Adrenal gland (tissue), 12 donors: ENCODE results near the gene COBLL1. TPM values are rescaled to one million over a fixed set of nuclear protein-coding genes. Genes with fewer than 3 reads are reported as not detected.

Experiments
- DNase-seq, 7 donors: peaks; one replicate each; pipeline ENCODE4 v3.0.0-alpha.2; 2019 to 2020
- H3K27ac ChIP-seq, 5 donors: fragments of 200-600 bp; sonication (generic) in 4 of 5; 1 replicate in 3 of 5; 2 replicates in 2 of 5; pipeline versions ENCODE4 v1.5.1 to v1.8.0; 2016 to 2020; ENCODE audit warnings: mild to moderate bottlenecking in 1 of 5
- H3K27me3 ChIP-seq: fragments of 200-600 bp; 2 replicates; pipeline ENCODE4 v1.8.0; 2021
- H3K36me3 ChIP-seq, 2 donors: fragments of 200-600 bp; replicated peaks in 1 of 2; 1 replicate in 1 of 2; 2 replicates in 1 of 2; pipeline versions ENCODE4 v1.5.1 to v1.8.0; 2018 to 2022
- H3K4me1 ChIP-seq, 2 donors: fragments of 200-600 bp; replicated peaks in 1 of 2; 1 replicate in 1 of 2; 2 replicates in 1 of 2; pipeline versions ENCODE4 v1.5.1 to v1.8.0; 2018 to 2021
- H3K4me3 ChIP-seq, 4 donors: fragments of 200-600 bp; sonication (generic) in 3 of 4; one replicate each; pipeline ENCODE4 v1.5.1; 2016 to 2018
- H3K9me3 ChIP-seq, 3 donors: fragments of 200-600 bp; sonication (generic) in 1 of 3; replicated peaks in 1 of 3; 1 replicate in 2 of 3; 2 replicates in 1 of 3; pipeline versions ENCODE4 v1.5.1 to v1.8.0; 2016 to 2021
- POLR2A ChIP-seq, 2 donors: fragments of 450-650 bp; IDR thresholded peaks; one replicate each; pipeline ENCODE4 v1.6.1; 2017; ENCODE audit warnings: antibody characterized with exemption in 2 of 2, mild to moderate bottlenecking in 2 of 2, moderate library complexity in 1 of 2
- WGBS, 4 donors: extraction: QIAGEN DNeasy Blood & Tissue Kit in 2 of 4; methylation state at CpG; one replicate each; pipeline versions ENCODE4 v1.1.5 to v1.1.7; 2013 to 2017; 5-methylcytosine and 5-hydroxymethylcytosine counted together
- intact Hi-C, 2 donors: fragments of 100-400 bp; cut with DNase I; formaldehyde crosslinking; loops; one replicate each; pipeline versions ENCODE4 v1.14.1 to v1.15.0; 2022 to 2023
- polyA plus RNA-seq, 3 donors: library from polyadenylated mRNA; stranded (reverse); fragments of 200-250 nt in 2 of 3; fragments of 350-450 nt in 1 of 3; fragmentation: Illumina TruSeq in 1 of 3; extraction: RNeasy Lipid Tissue Mini Kit (QIAGEN cat#74804) in 1 of 3; gene quantifications; one replicate each; pipeline ENCODE4 v1.2.3, GENCODE V29; 2013 to 2014
- small RNA-seq, 2 donors: library from RNA; depleted of rRNA; stranded (forward); fragments of <200 nt; gene quantifications; one replicate each; pipeline ENCODE3, GENCODE V24; 2016
- total RNA-seq, 9 donors: library from RNA; depleted of rRNA in 4 of 9; stranded (reverse); fragments of >200 nt in 4 of 9; fragments of 120-200 nt in 1 of 9; fragmentation: NEBNext Ultra II Directional in 1 of 9; extraction: Animal tissue kit (Norgen Biotek cat#: 25700) in 1 of 9; gene quantifications; one replicate each; pipeline versions ENCODE4 v1.1.0 to v1.2.4, GENCODE V29; 2013 to 2023
- TF ChIP-seq, protein P1 (sequence below), 6 experiments: fragments of 450-650 bp in 4 of 6; fragments of 200-600 bp in 2 of 6; sonication (generic) in 1 of 6; IDR thresholded peaks; 1 replicate in 5 of 6; 2 replicates in 1 of 6; pipeline versions ENCODE4 v1.5.1 to v1.8.0; 2016 to 2021; ENCODE audit warnings: antibody characterized with exemption in 6 of 6, mild to moderate bottlenecking in 2 of 6, moderate library complexity in 1 of 6
- donor health status: healthy with polysubstance abuse.
- donor health status: Bipolar disorder and iron deficiency.
- donor health status: DM: yes; HTN: yes; CAD: no.
- donor health status: DM: no; HTN: no; CAD: no.
- donor health status: DM: no; HTN: no; CAD: no.
- donor health status: DM: yes; HTN: yes; CAD: no.

COBLL1 gene
- total and polyA plus RNA-seq, 12 donors: 25.8 to 365 (median 212) TPM

DNA sequence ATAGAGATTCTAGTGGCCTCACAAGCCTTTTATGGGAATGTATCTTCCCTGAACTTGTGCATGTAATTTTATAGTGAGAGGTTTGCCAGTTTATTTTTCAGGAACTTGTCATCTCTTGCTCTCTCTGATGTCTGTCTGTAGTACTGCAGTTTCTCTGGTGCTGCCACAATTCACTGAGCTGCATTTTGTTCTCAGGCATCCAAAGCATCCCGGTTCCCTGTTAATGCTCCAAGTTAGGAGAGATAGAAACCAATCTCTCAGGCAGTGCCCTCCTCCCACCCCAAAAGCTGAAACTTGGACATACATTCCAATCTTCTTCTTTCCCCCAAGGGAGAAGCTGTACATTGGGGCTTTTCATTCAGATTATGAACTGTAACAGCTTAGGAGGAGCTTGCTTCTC lies 190.3 kb downstream of the COBLL1 start:
- no peak for DNase-seq
- WGBS, 4 donors: 62 to 86% (median 70%) methylated on average over 1 of the region's 1 CpG
- TF ChIP-seq, protein P1, sequence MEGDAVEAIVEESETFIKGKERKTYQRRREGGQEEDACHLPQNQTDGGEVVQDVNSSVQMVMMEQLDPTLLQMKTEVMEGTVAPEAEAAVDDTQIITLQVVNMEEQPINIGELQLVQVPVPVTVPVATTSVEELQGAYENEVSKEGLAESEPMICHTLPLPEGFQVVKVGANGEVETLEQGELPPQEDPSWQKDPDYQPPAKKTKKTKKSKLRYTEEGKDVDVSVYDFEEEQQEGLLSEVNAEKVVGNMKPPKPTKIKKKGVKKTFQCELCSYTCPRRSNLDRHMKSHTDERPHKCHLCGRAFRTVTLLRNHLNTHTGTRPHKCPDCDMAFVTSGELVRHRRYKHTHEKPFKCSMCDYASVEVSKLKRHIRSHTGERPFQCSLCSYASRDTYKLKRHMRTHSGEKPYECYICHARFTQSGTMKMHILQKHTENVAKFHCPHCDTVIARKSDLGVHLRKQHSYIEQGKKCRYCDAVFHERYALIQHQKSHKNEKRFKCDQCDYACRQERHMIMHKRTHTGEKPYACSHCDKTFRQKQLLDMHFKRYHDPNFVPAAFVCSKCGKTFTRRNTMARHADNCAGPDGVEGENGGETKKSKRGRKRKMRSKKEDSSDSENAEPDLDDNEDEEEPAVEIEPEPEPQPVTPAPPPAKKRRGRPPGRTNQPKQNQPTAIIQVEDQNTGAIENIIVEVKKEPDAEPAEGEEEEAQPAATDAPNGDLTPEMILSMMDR (IDR thresholded peaks at IDR 0.05): no peak
- TF ChIP-seq POLR2A (IDR thresholded peaks at IDR 0.05): no peak
- H3K9me3 ChIP-seq: peaks cover 0 to 14% (median 11%) of the 10 kb centered on the region in 3 donors
- intact Hi-C loops: no loop called here
- no peaks in the 10 kb centered on the region for H3K4me1 ChIP-seq
- H3K36me3 ChIP-seq: no peaks in the 10 kb centered on the region
- H3K27ac ChIP-seq: no peak overlapping the region
- no peaks in the 10 kb centered on the region for H3K27me3 ChIP-seq
- H3K4me3 ChIP-seq: no peak overlapping the region

DNA sequence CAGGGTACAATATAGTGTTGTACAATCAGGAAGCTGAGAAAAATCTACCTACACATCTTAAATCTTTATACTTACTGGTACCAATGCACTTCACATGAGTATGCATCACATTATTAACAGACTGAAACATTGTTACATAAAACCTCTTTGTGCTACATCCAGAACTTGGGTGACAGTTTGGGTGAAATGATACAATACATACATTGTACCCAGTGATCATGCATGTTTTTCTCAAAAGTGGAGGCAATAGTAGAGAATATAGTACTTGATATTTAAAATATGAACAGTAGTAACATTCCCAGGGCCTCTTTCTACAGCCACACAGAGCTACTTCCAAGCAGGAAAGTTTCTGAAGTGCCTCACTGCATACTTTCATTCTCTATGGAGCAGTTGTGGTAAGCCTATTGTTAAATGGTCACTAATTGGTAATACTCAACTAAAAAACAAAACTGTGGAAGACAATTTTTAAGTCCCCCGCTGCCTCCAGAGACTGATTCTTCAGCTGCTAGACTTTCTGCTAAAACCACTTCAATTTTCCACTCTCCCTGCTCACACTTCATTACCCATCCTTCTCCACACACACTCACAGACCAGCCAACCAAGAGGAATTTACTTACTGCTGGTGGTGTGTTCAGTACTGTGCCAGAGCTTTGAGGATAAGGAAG lies 197.5 kb downstream of the COBLL1 start:
- DNase-seq: no peak
- no peak overlapping the region for H3K4me3 ChIP-seq
- 95 to 100% (median 96%) methylated on average over 1 of the region's 1 CpG for WGBS, 4 donors
- no peaks in the 10 kb centered on the region for H3K27me3 ChIP-seq
- intact Hi-C loops: no loop called here
- TF ChIP-seq, protein P1 (IDR thresholded peaks at IDR 0.05): no peak
- TF ChIP-seq POLR2A (IDR thresholded peaks at IDR 0.05): no peak
- peaks cover 0 to 8% (median 7%) of the 10 kb centered on the region in 3 donors for H3K9me3 ChIP-seq
- H3K36me3 ChIP-seq: no peaks in the 10 kb centered on the region
- H3K4me1 ChIP-seq: no peaks in the 10 kb centered on the region
- no peak overlapping the region for H3K27ac ChIP-seq

DNA sequence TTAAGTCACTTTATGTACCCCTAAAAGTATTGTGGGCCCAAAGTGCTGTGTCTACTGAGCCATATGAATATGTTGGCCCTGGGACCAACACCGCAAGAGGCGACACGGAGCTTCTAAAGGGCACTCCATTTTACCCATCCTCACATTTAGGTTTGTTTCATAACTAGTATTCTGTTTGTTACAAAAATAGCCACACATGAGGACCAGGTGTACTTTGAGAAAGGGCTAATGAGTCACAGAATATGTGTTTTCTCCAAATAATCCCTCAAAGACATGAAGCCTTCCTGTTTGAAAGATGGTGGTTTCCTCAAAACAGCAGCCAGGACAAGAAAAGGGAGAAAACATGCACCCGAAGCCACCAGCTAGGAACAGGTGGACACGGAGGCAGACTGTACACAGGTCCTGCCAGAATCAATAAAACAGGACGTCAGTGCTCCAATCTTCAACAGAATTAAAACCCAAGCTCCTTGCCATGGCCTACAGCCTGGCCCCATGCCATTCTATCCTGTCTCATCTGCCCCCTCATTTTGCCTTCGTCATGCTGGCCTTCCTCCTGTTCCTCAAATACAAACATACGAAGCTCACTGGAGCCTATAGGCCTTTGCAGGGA lies 198.6 kb downstream of the COBLL1 start:
- DNase-seq: no peak
- H3K9me3 ChIP-seq: no peaks in the 10 kb centered on the region
- no peak for TF ChIP-seq POLR2A (IDR thresholded peaks at IDR 0.05)
- TF ChIP-seq, protein P1 (IDR thresholded peaks at IDR 0.05): no peak
- H3K4me3 ChIP-seq: no peak overlapping the region
- no peak overlapping the region for H3K27ac ChIP-seq
- no peaks in the 10 kb centered on the region for H3K36me3 ChIP-seq
- intact Hi-C loops: no loop called here
- H3K4me1 ChIP-seq: no peaks in the 10 kb centered on the region
- no peaks in the 10 kb centered on the region for H3K27me3 ChIP-seq
- WGBS, 4 donors: 84 to 93% (median 92%) methylated on average over 8 of the region's 8 CpGs

DNA sequence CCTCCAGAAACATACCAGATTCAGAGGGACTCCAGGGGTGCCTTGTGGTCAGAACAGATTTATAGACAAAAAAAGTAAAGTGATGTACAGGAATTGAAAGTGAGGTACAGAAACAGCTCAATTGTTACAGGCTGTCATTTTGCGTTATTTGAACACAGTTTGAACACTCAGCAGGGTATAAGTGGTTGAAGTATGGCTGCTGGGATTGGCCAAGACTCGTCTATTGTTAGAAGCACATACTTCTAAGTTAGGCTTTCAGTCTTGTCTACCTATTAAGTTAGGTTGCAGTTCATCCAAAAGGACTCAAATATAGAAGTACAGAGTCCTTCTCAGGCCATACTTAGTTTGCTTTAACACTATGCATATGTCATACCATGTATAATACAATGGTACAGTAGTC lies 199.4 kb downstream of the COBLL1 start:
- Histone ChIP-seq H3K36me3 (no peaks in the 10 kb centered on the region), H3K4me3 (no peak overlapping the region), H3K9me3 (no peaks in the 10 kb centered on the region), H3K27me3 (no peaks in the 10 kb centered on the region), H3K4me1 (no peaks in the 10 kb centered on the region), H3K27ac (no peak overlapping the region)
- intact Hi-C loops: no loop called here
- DNase-seq: no peak
- 88 to 95% (median 91%) methylated on average over 2 of the region's 2 CpGs for WGBS, 4 donors
- TF ChIP-seq POLR2A (IDR thresholded peaks at IDR 0.05): no peak
- TF ChIP-seq, protein P1 (IDR thresholded peaks at IDR 0.05): no peak

Small RNA genes lying within 50 kb of the gene (small RNA-seq; reads per million reads assigned to genes)
- gene RNA5SP110 (0 reads per million in 2 donors), gene SNORA70F (0 reads per million in 2 donors)

Other genes with a start within 250 kb of the COBLL1 start
- gene GRB14, start 220.3 kb downstream of the COBLL1 start, total RNA-seq: 100 to 1,000 TPM in 1 of 9 donors, 10 to 100 TPM in 7, 1 to 10 TPM in 1; 4.8 to 179 (median 39.6) TPM
- gene GRB14, start 220.3 kb downstream of the COBLL1 start, polyA plus RNA-seq: 100 to 1,000 TPM in 2 of 3 donors, 10 to 100 TPM in 1; 37.1 to 280 (median 152) TPM
- gene SLC38A11, start 113.7 kb upstream of the COBLL1 start, total RNA-seq: 10 to 100 TPM in 1 of 9 donors, 1 to 10 TPM in 1, under 1 TPM in 5, not detected in 2; 0.39 to 14.9 (median 0.81) TPM
- 10 to 100 TPM in 2 of 3 donors, 1 to 10 TPM in 1; 3.2 to 36.9 (median 14.6) TPM for gene SLC38A11, start 113.7 kb upstream of the COBLL1 start, polyA plus RNA-seq